HG02981 (cell line): ENCODE results near the gene HIGD1C.
A peak's percentile ranks its signal among the peaks of the same experiment; 100 is the strongest.
"Not testable (repeated sequence)": the region's sequence is repeated elsewhere in the genome, so short reads cannot be mapped to it uniquely, and the experiment has no call there.

Source experiments
- ATAC-seq: cut with Tn5 transposase; IDR thresholded peaks from one replicate; pipeline ENCODE4 v1.9.1; 2021; ENCODE audit warnings: mild to moderate bottlenecking, moderate library complexity; ENCODE audit not compliant: unreplicated experiment

The HIGD1C gene

GRCh38 chr12:50952510-50952909 is at the start of gene HIGD1C:
Gene HIGD1C, plus strand, starts transcription at chr12:50952544. Its CDS starts 1,455 bp downstream, at chr12:50953999.
- no peak for ATAC-seq

DNA sequence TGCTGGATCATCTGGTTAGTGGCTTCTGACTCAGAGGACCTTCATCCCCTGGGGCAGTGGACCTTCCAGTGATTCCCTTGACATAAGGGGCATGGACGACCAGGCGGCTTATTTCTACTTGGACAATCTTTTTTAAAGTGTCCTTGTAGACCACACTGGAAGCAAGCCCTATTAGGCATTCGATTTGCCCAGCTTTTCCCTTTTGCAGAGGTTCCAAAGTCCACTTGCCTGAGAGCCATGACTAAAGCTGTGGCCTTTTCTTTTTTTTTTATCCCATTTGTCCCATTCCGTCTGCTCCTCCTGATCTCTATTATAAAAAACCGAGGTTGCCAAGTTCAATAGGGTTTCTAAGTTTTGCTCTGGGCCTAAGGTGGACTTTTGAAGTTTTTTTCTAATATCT is 43.9 kb upstream of the HIGD1C start:
- not testable (repeated sequence) for ATAC-seq

DNA sequence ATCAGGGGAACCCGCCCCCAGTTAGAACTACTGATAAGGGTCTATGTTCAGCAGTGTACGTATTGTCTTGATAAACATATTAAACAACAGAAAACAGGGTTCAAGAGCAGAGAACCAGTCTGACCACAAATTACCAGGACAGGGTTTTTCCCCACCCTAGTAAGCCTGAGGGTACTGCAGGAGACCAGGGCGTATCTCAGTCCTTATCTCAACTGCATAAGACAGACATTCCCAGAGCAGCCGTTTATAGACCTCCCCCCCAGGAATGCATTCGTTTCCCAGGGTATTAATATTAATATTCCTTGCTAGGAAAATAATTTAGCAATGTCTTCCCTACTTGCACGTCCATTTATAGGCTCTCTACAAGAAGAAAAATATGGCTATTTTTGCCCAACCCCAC is 40.0 kb upstream of the HIGD1C start:
- not testable (repeated sequence) for ATAC-seq

- no peak for ATAC-seq
Measured at GRCh38 chr12:50913224-50913623, 39.1 kb upstream of the HIGD1C start.

- no peak for ATAC-seq
Measured at GRCh38 chr12:50914872-50915484, 37.4 kb upstream of the HIGD1C start.

DNA sequence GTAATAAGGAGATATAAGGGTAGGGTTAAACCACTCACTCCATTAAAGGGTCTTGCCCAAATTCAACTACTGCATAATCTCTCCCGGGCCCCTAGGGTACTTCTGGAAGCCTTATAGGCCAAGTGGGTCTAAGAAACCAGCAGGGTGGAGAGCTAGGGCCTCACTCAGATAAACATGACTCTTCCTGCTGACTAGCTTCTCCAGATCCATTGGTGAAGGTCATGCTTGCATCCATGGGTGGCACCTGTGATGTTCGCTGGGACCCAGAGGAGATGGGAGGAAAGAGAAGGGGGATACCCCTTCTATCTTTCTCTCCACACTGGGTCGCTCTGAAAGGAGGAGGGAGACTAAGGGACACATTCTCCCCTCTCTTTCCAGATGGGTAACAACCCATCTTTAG is 36.1 kb upstream of the HIGD1C start:
- no peak for ATAC-seq

- ATAC-seq, result no peak
Measured at GRCh38 chr12:50918584-50919316, 33.6 kb upstream of the HIGD1C start.

GRCh38 chr12:50922820-50923219 is 29.5 kb upstream of the HIGD1C start:
- ATAC-seq, result no peak

- no peak for ATAC-seq
Measured at GRCh38 chr12:50923361-50924130, 28.8 kb upstream of the HIGD1C start.

DNA sequence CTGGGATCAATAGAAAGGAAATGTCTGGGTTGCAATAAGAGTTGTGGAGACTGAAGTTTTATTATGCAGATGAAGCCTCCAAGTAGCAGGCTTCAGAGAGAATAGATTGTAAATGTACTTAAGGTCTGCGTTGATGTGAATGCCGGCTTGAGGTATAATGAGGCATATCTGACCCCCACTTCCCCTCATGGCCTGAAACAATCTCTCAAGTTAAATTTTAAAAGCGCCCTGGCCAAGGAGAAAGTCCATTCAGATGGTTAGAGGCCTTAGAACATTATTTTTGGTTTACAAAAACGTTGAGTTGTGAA is 28.3 kb upstream of the HIGD1C start:
- no peak for ATAC-seq

DNA sequence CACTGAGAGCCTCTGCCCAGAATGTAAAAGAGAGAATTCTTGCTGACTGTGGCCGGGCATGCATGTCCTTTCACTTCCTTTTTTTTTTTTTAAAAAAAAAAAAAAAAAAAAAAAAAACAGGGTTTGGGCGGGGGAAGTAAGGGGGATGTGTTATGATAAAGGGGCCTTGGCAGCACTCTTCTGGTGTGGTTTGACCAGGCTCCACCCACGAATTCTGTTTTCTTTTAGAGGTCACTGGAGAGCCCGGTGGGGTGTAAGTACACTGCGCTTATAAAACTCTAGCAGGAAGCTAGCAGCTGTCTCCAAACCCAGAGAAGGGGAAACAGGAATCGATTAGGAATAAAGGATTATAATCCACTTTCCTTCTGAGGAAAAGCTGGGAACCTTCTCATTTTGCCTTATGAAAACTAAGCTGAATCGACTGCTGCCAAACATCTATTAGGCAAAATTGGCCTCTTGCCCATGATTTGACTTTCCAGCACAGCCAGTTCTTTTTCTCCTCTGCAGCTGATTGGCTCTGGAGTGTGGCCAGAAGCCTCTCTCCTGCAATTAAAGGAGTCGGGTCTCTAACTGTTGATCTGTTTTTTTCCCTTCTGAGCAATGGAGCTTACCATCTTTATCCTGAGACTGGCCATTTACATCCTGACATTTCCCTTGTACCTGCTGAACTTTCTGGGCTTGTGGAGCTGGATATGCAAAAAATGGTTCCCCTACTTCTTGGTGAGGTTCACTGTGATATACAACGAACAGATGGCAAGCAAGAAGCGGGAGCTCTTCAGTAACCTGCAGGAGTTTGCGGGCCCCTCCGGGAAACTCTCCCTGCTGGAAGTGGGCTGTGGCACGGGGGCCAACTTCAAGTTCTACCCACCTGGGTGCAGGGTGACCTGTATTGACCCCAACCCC is 27.7 kb upstream of the HIGD1C start:
- ATAC-seq, result peak; percentile 80

DNA sequence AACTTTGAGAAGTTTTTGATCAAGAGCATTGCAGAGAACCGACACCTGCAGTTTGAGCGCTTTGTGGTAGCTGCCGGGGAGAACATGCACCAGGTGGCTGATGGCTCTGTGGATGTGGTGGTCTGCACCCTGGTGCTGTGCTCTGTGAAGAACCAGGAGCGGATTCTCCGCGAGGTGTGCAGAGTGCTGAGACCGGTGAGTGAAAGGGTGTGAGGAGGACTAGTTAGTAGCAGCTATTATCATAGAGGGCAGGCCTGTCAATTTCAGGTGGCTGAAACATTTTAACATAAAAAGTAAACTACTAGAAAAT is 27.0 kb upstream of the HIGD1C start:
- no peak for ATAC-seq

- no peak for ATAC-seq
Measured at GRCh38 chr12:50925920-50926319, 26.4 kb upstream of the HIGD1C start.

- no peak for ATAC-seq
Measured at GRCh38 chr12:50926415-50926814, 25.9 kb upstream of the HIGD1C start.

- not testable (repeated sequence) for ATAC-seq
Measured at GRCh38 chr12:50926932-50927331, 25.4 kb upstream of the HIGD1C start.

GRCh38 chr12:50927356-50927755 is 25.0 kb upstream of the HIGD1C start:
- no peak for ATAC-seq

DNA sequence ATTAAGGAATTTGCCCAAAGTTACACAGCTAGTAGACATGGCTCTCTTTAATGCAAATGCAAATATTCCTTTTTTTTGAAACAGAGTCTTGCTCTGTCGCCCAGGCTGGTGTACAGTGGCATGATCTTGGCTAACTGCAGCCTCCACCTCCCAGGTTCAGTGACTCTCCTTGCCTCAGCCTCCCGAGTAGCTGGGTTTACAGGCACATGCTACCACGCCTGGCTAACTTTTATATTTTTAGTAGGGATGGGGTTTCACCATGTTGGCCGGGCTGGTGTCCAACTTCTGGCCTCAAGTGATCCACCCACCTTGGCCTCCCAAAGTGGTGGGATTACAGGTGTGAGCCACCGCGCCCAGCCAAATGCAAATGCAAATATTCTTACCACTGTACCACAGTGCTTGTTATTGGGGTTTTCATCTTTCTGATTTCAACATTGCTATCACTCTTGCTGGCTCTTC is 24.5 kb upstream of the HIGD1C start:
- ATAC-seq, result no peak

DNA sequence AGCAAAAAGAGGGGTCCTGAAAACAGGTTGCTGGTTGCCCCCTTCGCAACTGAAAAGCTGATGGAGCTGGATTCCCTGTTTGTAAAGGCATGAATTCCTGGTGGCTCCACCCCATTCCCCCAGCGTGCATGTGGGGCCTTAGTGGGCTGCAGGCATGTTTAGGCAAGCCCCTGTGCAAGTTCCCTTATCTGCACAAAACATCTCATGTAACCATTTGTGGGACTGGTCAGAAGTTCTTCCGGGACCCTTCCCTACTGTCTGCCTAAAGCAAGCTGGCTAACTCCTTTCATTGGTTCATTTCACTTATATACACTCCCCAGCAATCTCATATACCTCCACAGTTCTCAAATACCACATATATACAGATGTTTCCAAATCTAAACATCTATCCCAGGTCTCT is 24.0 kb upstream of the HIGD1C start:
- no peak for ATAC-seq

- no peak for ATAC-seq
Measured at GRCh38 chr12:50929831-50930230, 22.5 kb upstream of the HIGD1C start.

GRCh38 chr12:50930477-50930876 is 21.9 kb upstream of the HIGD1C start:
- not testable (repeated sequence) for ATAC-seq

- no peak for ATAC-seq
Measured at GRCh38 chr12:50932787-50933280, 19.5 kb upstream of the HIGD1C start.
